Measurements from ENCODE around the gene METTL25B.

METTL25B gene

DNA sequence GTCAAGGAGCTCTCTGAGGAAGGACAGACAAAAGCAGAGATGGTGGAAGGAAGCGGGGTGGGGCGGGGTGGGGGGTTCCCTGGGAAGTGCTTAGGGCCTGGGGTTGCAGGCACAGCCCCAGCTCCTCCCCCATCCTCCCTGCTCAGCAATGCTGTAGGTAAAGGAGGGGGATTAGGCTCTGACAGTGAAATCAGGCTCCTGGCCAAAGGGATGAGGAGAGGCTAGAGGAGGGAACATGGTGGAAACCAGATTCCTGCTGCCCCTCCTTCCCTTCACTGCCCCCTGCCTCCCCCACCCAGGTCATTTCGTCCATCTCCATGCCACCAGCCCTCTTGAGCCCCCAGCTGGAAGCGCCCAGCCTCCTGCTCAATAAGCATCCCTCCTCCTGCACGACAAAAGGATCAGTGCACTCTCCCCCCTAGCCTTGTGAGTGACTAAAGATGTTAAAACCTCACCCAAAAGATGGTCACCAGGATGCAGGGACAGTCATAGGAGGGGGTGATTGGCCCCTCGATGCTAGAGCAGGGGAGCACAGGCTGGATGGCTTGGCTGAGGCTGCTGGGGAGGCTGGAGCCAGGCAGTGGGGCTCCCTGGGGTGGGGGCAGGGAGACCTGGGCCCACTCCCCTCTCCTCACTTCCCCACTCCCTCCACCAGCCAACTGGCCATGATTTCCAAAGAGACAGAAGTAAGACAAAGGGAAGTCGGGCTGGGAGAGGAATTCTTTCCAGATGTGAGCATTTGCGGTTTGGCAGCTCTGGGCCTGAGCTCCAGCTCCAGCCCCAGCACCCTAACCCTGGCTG lies 20.7 kb upstream of the METTL25B start:
- H3K27me3 ChIP-seq, result peaks cover 74% of the 10 kb centered on the region
- peaks cover 7% of the 10 kb centered on the region for H3K36me3 ChIP-seq
- no peaks in the 10 kb centered on the region for H3K9me3 ChIP-seq
- TF ChIP-seq, protein P1, sequence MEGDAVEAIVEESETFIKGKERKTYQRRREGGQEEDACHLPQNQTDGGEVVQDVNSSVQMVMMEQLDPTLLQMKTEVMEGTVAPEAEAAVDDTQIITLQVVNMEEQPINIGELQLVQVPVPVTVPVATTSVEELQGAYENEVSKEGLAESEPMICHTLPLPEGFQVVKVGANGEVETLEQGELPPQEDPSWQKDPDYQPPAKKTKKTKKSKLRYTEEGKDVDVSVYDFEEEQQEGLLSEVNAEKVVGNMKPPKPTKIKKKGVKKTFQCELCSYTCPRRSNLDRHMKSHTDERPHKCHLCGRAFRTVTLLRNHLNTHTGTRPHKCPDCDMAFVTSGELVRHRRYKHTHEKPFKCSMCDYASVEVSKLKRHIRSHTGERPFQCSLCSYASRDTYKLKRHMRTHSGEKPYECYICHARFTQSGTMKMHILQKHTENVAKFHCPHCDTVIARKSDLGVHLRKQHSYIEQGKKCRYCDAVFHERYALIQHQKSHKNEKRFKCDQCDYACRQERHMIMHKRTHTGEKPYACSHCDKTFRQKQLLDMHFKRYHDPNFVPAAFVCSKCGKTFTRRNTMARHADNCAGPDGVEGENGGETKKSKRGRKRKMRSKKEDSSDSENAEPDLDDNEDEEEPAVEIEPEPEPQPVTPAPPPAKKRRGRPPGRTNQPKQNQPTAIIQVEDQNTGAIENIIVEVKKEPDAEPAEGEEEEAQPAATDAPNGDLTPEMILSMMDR (IDR thresholded peaks at IDR 0.05), result no peak
- H3K27ac ChIP-seq, result no peak overlapping the region
- no peak overlapping the region for H3K4me3 ChIP-seq (ENCODE audit: low read depth in 1 of 2, low read length in 1 of 2)
- H3K4me1 ChIP-seq (ENCODE audit: control insufficient read depth in 1 of 2, insufficient read depth in 1 of 2, low read depth in 1 of 2, low read length in 1 of 2), result peaks cover 0 to 11% of the 10 kb centered on the region in 2 experiments

DNA sequence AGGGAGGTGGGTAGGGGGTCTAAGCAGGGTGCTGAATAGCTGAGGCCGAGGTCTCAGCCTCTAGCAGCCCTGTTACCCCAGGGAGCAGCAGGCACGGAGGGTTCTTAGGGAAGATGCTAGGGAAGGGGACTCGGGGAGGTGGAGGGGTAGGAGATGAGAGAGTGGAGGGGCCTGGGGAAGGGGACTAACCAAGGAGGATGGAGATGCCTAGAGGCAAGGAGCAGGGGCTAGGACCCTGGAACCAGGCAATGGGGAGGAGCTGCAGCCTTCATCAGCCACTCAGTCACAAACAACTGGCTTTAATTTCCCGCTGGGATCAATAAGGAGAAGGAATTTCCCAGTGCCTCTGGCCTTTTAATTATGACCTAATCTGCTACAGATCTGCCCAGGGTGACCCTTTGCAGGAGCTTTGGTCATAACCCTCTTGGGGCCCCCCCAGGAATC lies 20.0 kb upstream of the METTL25B start:
- H3K4me1 ChIP-seq (ENCODE audit: control insufficient read depth in 1 of 2, insufficient read depth in 1 of 2, low read depth in 1 of 2, low read length in 1 of 2), result peaks cover 0 to 11% of the 10 kb centered on the region in 2 experiments
- H3K9me3 ChIP-seq, result no peaks in the 10 kb centered on the region
- H3K27me3 ChIP-seq, result peaks cover 68% of the 10 kb centered on the region
- no peak overlapping the region for H3K4me3 ChIP-seq (ENCODE audit: low read depth in 1 of 2, low read length in 1 of 2)
- TF ChIP-seq, protein P1 (IDR thresholded peaks at IDR 0.05), result no peak
- no peak overlapping the region for H3K27ac ChIP-seq
- H3K36me3 ChIP-seq, result peaks cover 9% of the 10 kb centered on the region

DNA sequence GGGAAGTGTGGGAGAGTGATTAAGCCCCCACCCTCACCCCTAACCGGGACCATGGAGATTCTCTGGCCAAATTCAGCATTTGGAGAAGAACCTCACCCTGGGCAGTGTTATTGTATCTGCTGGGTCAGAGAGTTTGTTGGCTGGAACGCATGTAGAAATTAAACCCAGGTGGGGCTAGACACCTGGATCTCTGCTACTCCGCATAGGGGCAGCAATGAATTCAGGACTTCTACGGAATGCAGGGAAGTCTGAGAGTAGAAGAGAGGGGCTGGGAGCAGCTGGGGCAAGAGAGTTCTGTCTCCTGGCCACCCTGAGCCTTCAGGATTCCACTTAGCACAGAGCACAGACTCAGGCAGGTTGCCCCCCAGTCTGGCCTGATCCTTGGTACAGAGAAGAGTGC lies 19.2 kb upstream of the METTL25B start:
- Histone ChIP-seq H3K9me3 (no peaks in the 10 kb centered on the region), H3K4me3 (ENCODE audit: low read depth in 1 of 2, low read length in 1 of 2) (no peak overlapping the region), H3K27me3 (peaks cover 60% of the 10 kb centered on the region), H3K27ac (no peak overlapping the region), H3K4me1 (ENCODE audit: control insufficient read depth in 1 of 2, insufficient read depth in 1 of 2, low read depth in 1 of 2, low read length in 1 of 2) (peaks cover 0 to 11% of the 10 kb centered on the region in 2 experiments), H3K36me3 (peaks cover 9% of the 10 kb centered on the region)
- TF ChIP-seq, protein P1 (IDR thresholded peaks at IDR 0.05), result no peak

DNA sequence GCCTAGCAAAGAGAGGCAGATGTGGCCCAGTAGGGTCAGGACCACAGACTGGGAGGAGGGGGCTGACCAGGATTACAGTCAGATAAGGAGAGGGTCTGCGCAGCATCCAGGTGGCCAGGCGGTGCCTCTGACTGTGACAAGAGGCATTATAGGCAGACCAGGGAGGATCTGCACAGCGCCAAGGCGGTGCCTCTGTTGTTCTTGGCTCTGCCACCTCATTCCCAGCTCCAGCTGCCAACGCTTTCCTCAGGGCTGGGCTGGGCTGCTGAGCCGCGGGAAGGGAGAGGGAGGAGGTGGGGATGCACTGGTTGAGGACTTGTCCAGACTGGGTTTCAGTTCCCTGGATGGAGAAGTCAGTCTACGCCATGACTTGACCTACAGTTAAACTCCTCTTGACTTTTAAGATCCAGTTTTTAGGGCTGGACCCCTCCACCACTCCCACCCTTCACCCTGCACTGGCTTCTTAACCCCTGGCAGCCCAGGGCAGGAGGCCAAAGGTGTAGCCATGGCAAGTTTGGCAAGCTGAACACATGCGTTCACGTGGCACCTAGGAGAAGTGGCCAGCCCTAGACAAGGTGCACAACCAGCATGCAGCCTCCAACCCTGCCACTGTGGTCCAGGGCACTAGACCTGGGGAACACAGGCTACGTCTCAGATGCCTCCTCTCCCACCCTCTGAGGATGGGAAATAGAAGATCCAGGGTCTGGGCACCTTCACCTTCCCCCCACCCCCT lies 18.3 kb upstream of the METTL25B start:
- TF ChIP-seq, protein P1 (IDR thresholded peaks at IDR 0.05), result no peak
- H3K27me3 ChIP-seq, result peaks cover 51% of the 10 kb centered on the region
- no peak overlapping the region for H3K27ac ChIP-seq
- peaks cover 0 to 11% of the 10 kb centered on the region in 2 experiments for H3K4me1 ChIP-seq (ENCODE audit: control insufficient read depth in 1 of 2, insufficient read depth in 1 of 2, low read depth in 1 of 2, low read length in 1 of 2)
- no peak overlapping the region for H3K4me3 ChIP-seq (ENCODE audit: low read depth in 1 of 2, low read length in 1 of 2)
- H3K36me3 ChIP-seq, result peaks cover 9% of the 10 kb centered on the region
- H3K9me3 ChIP-seq, result no peaks in the 10 kb centered on the region

DNA sequence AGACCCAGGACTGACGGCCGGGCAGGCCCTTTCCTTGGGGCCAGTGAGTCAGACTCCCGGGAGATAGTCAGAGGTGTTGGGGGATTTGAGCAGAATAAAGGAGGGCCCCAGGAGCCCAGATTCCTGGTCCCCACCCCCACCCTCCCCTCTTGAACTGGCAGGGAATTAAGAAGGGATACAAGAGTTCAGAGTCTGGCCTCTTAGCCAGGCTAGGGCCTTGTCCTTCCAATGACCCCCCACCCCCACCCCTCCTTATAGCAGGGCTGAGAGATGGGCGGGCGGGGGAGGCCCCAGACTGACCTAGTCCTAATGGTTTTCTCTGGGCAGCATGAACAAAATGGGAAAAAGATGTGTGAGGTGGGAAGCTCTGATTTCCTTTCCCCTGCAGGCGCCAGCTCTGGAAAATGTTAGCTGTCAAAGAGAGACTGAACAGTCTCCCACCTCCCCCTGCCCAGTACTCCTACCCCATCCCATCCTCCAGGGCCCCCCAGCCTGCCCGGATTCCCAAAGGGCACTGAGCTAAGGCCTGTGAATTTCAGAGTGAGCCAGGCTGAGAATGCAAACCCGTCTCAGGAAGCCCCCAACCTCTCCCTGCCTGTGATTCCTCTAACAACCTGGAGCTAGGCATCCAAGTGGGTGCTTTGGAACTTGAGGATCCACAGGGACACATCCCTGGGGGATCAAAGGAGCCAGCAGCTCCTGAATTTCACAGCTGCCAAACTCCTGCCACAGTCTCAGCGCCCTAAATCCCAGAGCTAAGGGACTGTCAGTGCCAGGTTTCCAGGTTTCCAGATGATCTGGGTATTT lies 17.1 kb upstream of the METTL25B start:
- TF ChIP-seq, protein P1 (IDR thresholded peaks at IDR 0.05), result no peak
- Histone ChIP-seq H3K4me3 (ENCODE audit: low read depth in 1 of 2, low read length in 1 of 2) (no peak overlapping the region), H3K4me1 (ENCODE audit: control insufficient read depth in 1 of 2, insufficient read depth in 1 of 2, low read depth in 1 of 2, low read length in 1 of 2) (no peaks in the 10 kb centered on the region), H3K27me3 (peaks cover 38% of the 10 kb centered on the region), H3K27ac (no peak overlapping the region), H3K36me3 (peaks cover 14% of the 10 kb centered on the region), H3K9me3 (no peaks in the 10 kb centered on the region)
